HG02884 (cell line): Measurements from ENCODE around the gene KLHL25.

Source experiments
- ATAC-seq: cut with Tn5 transposase; IDR thresholded peaks from one replicate; pipeline ENCODE4 v1.9.1; 2021; ENCODE audit warnings: mild to moderate bottlenecking, moderate library complexity; ENCODE audit not compliant: unreplicated experiment

KLHL25 gene

GRCh38 chr15:85749261-85750151, 45.2 kb downstream of the KLHL25 start:
- ATAC-seq, result no peak

- no peak for ATAC-seq
Observed at GRCh38 chr15:85748729-85749128, 46.0 kb downstream of the KLHL25 start.

GRCh38 chr15:85748176-85748575, 46.5 kb downstream of the KLHL25 start:
- no peak for ATAC-seq

- no peak for ATAC-seq
Observed at GRCh38 chr15:85746641-85747040, 48.1 kb downstream of the KLHL25 start.

- ATAC-seq, result no peak
Observed at GRCh38 chr15:85745525-85746150, 49.1 kb downstream of the KLHL25 start.

GRCh38 chr15:85745023-85745422, 49.7 kb downstream of the KLHL25 start:
- no peak for ATAC-seq

- ATAC-seq, result no peak
Observed at GRCh38 chr15:85744579-85744978, 50.1 kb downstream of the KLHL25 start.

- no peak for ATAC-seq
Observed at GRCh38 chr15:85743392-85744055, 51.2 kb downstream of the KLHL25 start.

- no peak for ATAC-seq
Observed at GRCh38 chr15:85742186-85742821, 52.4 kb downstream of the KLHL25 start.

- no peak for ATAC-seq
Observed at GRCh38 chr15:85741662-85742061, 53.1 kb downstream of the KLHL25 start.

GRCh38 chr15:85741021-85741421, 53.7 kb downstream of the KLHL25 start:
- no peak for ATAC-seq

- no peak for ATAC-seq
Observed at GRCh38 chr15:85737061-85737460, 57.7 kb downstream of the KLHL25 start.

GRCh38 chr15:85733416-85733815, 61.3 kb downstream of the KLHL25 start:
- ATAC-seq, result no peak

- ATAC-seq, result peak; percentile 71
Observed at GRCh38 chr15:85730001-85730820, 64.5 kb downstream of the KLHL25 start.

GRCh38 chr15:85727068-85727467, 67.7 kb downstream of the KLHL25 start:
- no peak for ATAC-seq

GRCh38 chr15:85726454-85726853, 68.3 kb downstream of the KLHL25 start:
- ATAC-seq, result no peak

GRCh38 chr15:85725564-85725963, 69.2 kb downstream of the KLHL25 start:
- no peak for ATAC-seq

GRCh38 chr15:85725019-85725418, 69.7 kb downstream of the KLHL25 start:
- no peak for ATAC-seq

GRCh38 chr15:85723960-85724945, 70.5 kb downstream of the KLHL25 start:
- no peak for ATAC-seq
